Neutrophil (primary cell): ENCODE results near the gene PPP1R3F.

Source experiments
- H3K27ac ChIP-seq: fragments of 200-600 bp; sonication (generic); 2 replicates; pipeline ENCODE4 v1.5.1; 2016; ENCODE audit warnings: mild to moderate bottlenecking, moderate library complexity
- H3K27me3 ChIP-seq: fragments of 200-600 bp; sonication (generic); 2 replicates; pipeline ENCODE4 v1.6.0; 2016; ENCODE audit warnings: mild to moderate bottlenecking
- H3K36me3 ChIP-seq: fragments of 200-600 bp; sonication (generic); 2 replicates; pipeline ENCODE4 v1.5.1; 2017
- H3K4me1 ChIP-seq, 2 experiments: fragments of 200-600 bp in 1 of 2; sonication (generic) in 1 of 2; 1 replicate in 1 of 2; 2 replicates in 1 of 2; pipeline versions ENCODE4 v1.5.1 to v1.6.1; 2013 to 2016; ENCODE audit warnings: low read depth in 1 of 2, low read length in 1 of 2, mild to moderate bottlenecking in 1 of 2, moderate library complexity in 1 of 2; ENCODE audit not compliant: control insufficient read depth in 1 of 2, insufficient read depth in 1 of 2
- H3K4me3 ChIP-seq, 2 experiments: fragments of 200-600 bp in 1 of 2; sonication (generic) in 1 of 2; 1 replicate in 1 of 2; 2 replicates in 1 of 2; pipeline ENCODE4 v1.5.1; 2013 to 2016; ENCODE audit warnings: low read depth in 1 of 2, low read length in 1 of 2, mild to moderate bottlenecking in 1 of 2, moderate library complexity in 1 of 2
- H3K9me3 ChIP-seq: fragments of 200-600 bp; sonication (generic); 2 replicates; pipeline ENCODE4 v1.5.1; 2016
- TF ChIP-seq, protein P1 (sequence below): fragments of 200-600 bp; sonication (generic); IDR thresholded peaks from 2 replicates; pipeline ENCODE4 v1.5.1; 2016; ENCODE audit warnings: antibody characterized with exemption

The PPP1R3F gene

DNA sequence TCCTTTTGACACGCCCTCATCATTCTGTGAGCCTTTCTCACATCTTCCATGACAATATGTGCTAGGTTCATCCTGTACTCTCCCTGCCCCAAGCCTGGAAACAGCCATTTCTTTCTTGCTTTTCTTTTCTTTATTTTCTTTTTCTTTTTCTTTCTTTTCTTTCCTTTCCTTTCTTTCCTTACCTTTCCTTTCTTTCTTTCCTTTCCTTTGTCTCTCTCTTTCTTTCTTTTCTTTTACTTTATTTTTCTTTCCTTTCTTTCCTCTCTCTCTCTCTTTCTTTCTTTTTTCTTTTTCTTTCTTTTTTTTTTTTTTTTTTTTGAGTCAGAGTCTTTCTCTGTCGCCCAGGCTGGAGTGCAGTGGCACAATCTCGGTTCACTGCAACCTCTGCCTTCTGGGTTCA lies 14.6 kb downstream of the PPP1R3F start:
- H3K36me3 ChIP-seq = peaks cover 5% of the 10 kb centered on the region
- H3K27me3 ChIP-seq = no peaks in the 10 kb centered on the region
- TF ChIP-seq, protein P1, sequence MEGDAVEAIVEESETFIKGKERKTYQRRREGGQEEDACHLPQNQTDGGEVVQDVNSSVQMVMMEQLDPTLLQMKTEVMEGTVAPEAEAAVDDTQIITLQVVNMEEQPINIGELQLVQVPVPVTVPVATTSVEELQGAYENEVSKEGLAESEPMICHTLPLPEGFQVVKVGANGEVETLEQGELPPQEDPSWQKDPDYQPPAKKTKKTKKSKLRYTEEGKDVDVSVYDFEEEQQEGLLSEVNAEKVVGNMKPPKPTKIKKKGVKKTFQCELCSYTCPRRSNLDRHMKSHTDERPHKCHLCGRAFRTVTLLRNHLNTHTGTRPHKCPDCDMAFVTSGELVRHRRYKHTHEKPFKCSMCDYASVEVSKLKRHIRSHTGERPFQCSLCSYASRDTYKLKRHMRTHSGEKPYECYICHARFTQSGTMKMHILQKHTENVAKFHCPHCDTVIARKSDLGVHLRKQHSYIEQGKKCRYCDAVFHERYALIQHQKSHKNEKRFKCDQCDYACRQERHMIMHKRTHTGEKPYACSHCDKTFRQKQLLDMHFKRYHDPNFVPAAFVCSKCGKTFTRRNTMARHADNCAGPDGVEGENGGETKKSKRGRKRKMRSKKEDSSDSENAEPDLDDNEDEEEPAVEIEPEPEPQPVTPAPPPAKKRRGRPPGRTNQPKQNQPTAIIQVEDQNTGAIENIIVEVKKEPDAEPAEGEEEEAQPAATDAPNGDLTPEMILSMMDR = no peak
- H3K27ac ChIP-seq = no peak overlapping the region
- H3K4me1 ChIP-seq = no peaks in the 10 kb centered on the region
- H3K4me3 ChIP-seq = no peak overlapping the region
- no peaks in the 10 kb centered on the region for H3K9me3 ChIP-seq

DNA sequence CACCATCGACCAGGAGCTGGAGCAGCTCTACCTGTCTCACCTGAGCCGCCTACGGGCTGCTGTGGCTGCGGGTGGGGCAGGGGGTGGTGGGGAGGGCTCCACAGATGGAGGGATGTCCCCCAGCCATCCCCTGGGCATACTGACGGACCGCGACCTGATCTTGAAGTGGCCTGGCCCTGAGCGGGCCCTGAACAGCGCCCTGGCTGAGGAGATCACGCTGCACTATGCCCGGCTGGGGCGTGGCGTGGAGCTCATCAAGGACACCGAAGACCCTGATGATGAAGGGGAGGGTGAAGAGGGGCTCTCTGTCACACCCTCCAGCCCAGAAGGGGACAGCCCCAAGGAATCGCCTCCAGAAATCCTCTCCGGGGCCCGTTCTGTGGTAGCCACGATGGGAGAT lies 16.5 kb downstream of the PPP1R3F start:
- H3K27me3 ChIP-seq = no peaks in the 10 kb centered on the region
- TF ChIP-seq, protein P1 = no peak
- no peak overlapping the region for H3K27ac ChIP-seq
- peaks cover 5% of the 10 kb centered on the region for H3K36me3 ChIP-seq
- H3K4me1 ChIP-seq = no peaks in the 10 kb centered on the region
- H3K4me3 ChIP-seq = no peak overlapping the region
- no peaks in the 10 kb centered on the region for H3K9me3 ChIP-seq

DNA sequence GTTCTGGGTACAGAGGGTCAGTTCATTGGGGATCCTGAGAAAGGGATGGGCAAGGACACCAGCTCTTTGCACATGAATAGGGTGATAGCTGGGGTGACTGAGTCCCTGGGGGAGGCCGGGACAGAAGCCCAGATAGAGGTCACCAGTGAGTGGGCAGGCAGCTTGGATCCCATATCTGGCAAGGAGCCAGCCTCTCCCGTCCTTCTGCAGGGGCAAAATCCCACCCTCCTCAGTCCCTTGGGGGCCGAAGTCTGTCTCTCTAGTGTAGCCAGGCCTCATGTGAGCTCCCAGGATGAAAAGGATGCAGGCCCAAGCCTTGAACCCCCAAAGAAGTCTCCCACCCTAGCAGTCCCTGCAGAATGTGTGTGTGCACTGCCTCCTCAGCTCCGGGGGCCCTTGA lies 17.0 kb downstream of the PPP1R3F start:
- no peaks in the 10 kb centered on the region for H3K27me3 ChIP-seq
- no peak overlapping the region for H3K27ac ChIP-seq
- no peaks in the 10 kb centered on the region for H3K4me1 ChIP-seq
- TF ChIP-seq, protein P1 = no peak
- no peak overlapping the region for H3K4me3 ChIP-seq
- H3K9me3 ChIP-seq = no peaks in the 10 kb centered on the region
- peaks cover 5% of the 10 kb centered on the region for H3K36me3 ChIP-seq

DNA sequence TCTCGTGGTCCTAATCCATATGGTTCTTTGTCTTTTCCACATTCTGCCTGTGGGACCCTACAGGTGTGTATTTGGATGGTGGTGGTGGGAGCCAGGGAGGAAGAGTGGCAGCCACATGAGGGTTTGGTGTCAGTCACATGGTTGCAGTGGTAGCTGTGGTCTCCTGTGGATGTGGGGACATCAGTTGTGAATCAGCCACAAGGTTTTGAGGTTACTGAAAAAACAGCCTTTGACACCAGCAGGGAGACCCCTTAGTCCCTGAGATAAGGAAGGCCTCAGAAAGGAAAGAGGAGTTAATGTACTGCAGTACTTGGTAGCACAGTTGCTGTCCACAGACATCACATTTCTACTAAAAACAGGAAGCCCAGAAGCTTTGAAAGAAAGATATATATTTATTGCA lies 18.1 kb downstream of the PPP1R3F start:
- Histone ChIP-seq H3K27ac (no peak overlapping the region), H3K9me3 (no peaks in the 10 kb centered on the region), H3K4me1 (no peaks in the 10 kb centered on the region), H3K36me3 (peaks cover 5% of the 10 kb centered on the region), H3K27me3 (no peaks in the 10 kb centered on the region), H3K4me3 (no peak overlapping the region)
- TF ChIP-seq, protein P1 = no peak

DNA sequence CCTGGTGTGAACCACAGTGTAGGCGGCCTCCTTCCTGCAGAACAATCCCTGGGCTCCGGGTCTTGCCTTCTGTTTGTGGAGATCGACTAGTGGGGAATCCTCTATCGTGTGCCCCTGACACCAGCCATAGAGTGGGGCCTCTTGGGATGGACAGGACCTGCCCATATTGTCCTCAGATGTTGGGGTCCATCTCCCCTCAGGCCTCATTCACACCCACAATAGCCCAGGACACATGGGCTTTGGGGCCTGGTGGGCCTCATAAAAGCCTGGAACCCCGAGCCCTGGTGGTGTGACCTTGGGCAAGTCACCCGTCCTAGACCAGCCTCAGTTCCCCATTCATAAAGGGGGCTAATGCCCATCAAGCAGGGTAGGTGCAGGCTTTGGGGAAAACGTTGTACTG lies 20.6 kb downstream of the PPP1R3F start:
- Histone ChIP-seq H3K4me3 (no peak overlapping the region), H3K36me3 (peaks cover 5% of the 10 kb centered on the region), H3K27me3 (no peaks in the 10 kb centered on the region), H3K9me3 (no peaks in the 10 kb centered on the region), H3K27ac (no peak overlapping the region), H3K4me1 (no peaks in the 10 kb centered on the region)
- TF ChIP-seq, protein P1 = no peak
